Panc1 (cell line): ENCODE data around the gene LANCL2. TPM values are rescaled to one million over a fixed set of nuclear protein-coding genes. Genes with fewer than 3 reads are reported as not detected.

ENCODE experiments used
- ATAC-seq: fragments of 200-7000 bp; cut with Tn5 transposase; 2 replicates; pipeline ENCODE4 v1.9.1; 2020; ENCODE audit warnings: mild to moderate bottlenecking, moderate library complexity
- BruUV-seq: library from RNA; stranded (reverse); fragments of 400-500 nt; replicated peaks from 2 replicates; lab custom pipeline; 2021; lab: Mats Ljungman, UMichigan
- CTCF ChIA-PET: fragments of 300-600 bp; sonication (Branson Sonifier 250); formaldehyde crosslinking; loops from one replicate; lab custom pipeline; 2022; ENCODE audit warnings: antibody characterized with exemption; lab: Charles Lee
- POLR2A ChIA-PET: fragments of 300-600 bp; sonication (Branson Sonifier 250); formaldehyde crosslinking; loops from one replicate; lab custom pipeline; 2022; ENCODE audit warnings: antibody characterized with exemption; lab: Charles Lee
- DNase-seq: peaks from one replicate; pipeline ENCODE4 v3.0.0-alpha.2; 2010; ENCODE audit warnings: low read depth, low spot score
- H3K27ac ChIP-seq: 2 replicates; pipeline ENCODE4 v1.5.1; 2011; ENCODE audit warnings: mild to moderate bottlenecking, low read length, inconsistent platforms
- H3K27me3 ChIP-seq: fragments of 200-500 bp; sonication (Bioruptor generic); 2 replicates; pipeline ENCODE4 v1.6.0; 2014; ENCODE audit warnings: low read length, inconsistent platforms; ENCODE audit not compliant: control insufficient read depth, insufficient read depth
- H3K36me3 ChIP-seq: fragments of 200-500 bp; sonication (Bioruptor generic); 2 replicates; pipeline ENCODE4 v1.5.1; 2014; ENCODE audit warnings: inconsistent platforms, mild to moderate bottlenecking, low read length, moderate library complexity; ENCODE audit not compliant: control insufficient read depth, insufficient read depth
- H3K4me1 ChIP-seq: 2 replicates; pipeline ENCODE4 v1.5.1; 2011; ENCODE audit warnings: inconsistent platforms, mild to moderate bottlenecking, low read length, moderate library complexity; ENCODE audit not compliant: control insufficient read depth, insufficient read depth
- H3K4me3 ChIP-seq, 2 experiments: 2 replicates each; pipeline ENCODE4 v1.5.1; 2011 to 2012; ENCODE audit warnings: low read depth in 2 of 2, low read length in 2 of 2, mild to moderate bottlenecking in 2 of 2, inconsistent platforms in 1 of 2, moderate library complexity in 1 of 2
- H3K9me3 ChIP-seq: fragments of 200-500 bp; sonication (Bioruptor generic); 2 replicates; pipeline ENCODE4 v1.5.1; 2014; ENCODE audit warnings: low read depth, mild to moderate bottlenecking, inconsistent platforms, low read length, moderate library complexity; ENCODE audit not compliant: control insufficient read depth, insufficient read depth
- CTCF ChIP-seq: fragments of 450-650 bp; IDR thresholded peaks from 2 replicates; pipeline ENCODE4 v1.5.1; 2017; ENCODE audit warnings: mild to moderate bottlenecking
- POLR2AphosphoS5 ChIP-seq: IDR thresholded peaks from 2 replicates; pipeline ENCODE4 v1.6.1; 2012; ENCODE audit warnings: mild to moderate bottlenecking, low read depth, low read length, moderate library complexity
- REST ChIP-seq, 2 experiments: IDR thresholded peaks; 2 replicates each; pipeline ENCODE4 v1.6.1; 2011 to 2012; ENCODE audit warnings: low read depth in 2 of 2, control low read depth in 1 of 2, low read length in 1 of 2, mild to moderate bottlenecking in 1 of 2, moderate library complexity in 1 of 2; ENCODE audit not compliant: insufficient read depth in 1 of 2
- SIN3A ChIP-seq: IDR thresholded peaks from 2 replicates; pipeline ENCODE4 v1.6.1; 2012; ENCODE audit warnings: low read depth, mild to moderate bottlenecking, low read length, moderate library complexity, borderline replicate concordance; ENCODE audit not compliant: insufficient read depth
- TCF7L2 ChIP-seq: IDR thresholded peaks from 2 replicates; pipeline ENCODE4 v1.6.1; 2011; ENCODE audit warnings: mild to moderate bottlenecking, low read depth, low read length, inconsistent platforms
- in situ Hi-C: cut with HindIII; loops from 2 replicates; pipeline ENCODE4 v1.10.0; 2016; ENCODE audit warnings: low sequenced_read_pairs, low pct_unique_long_range_greater_than_20kb
- intact Hi-C: fragments of 100-400 bp; cut with micrococcal nuclease; formaldehyde crosslinking; loops from one replicate; pipeline ENCODE4 v1.10.0; 2022; ENCODE audit not compliant: unreplicated experiment
- total RNA-seq: library from RNA; stranded (reverse); gene quantifications from one replicate; pipeline ENCODE4 v1.2.1, GENCODE V29; 2021; ENCODE audit not compliant: unreplicated experiment

Gene LANCL2
- total RNA-seq, 1 experiment from 2014 or later: 30.6 TPM

DNA sequence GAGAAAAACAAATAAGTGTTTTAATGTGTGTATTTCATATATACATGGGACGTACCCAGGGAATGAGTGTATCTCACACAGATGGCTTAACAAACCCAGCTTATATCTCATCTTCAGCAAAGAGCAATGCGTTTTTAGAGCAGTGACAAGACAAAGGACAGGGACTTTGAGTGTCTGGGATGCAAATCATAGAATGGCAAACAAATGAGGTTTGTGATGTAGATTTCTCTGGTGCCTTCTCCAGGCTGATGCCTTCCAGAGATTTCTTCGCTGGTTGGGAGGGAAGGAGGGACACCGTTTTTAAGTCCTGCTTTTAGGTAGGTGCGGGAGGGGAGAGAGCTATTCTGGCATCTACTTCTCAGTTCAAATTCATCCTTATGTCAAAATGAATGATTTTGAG lies 16.6 kb downstream of the LANCL2 start:
- H3K27ac ChIP-seq: no peak overlapping the region
- TF ChIP-seq TCF7L2: no peak
- TF ChIP-seq SIN3A: no peak
- no peak for TF ChIP-seq CTCF
- ChIA-PET POLR2A (no interaction called here), CTCF (no interaction called here)
- H3K4me3 ChIP-seq: no peak overlapping the region
- no TSS peak for BruUV-seq
- ATAC-seq (no peak), DNase-seq (no peak)
- H3K4me1 ChIP-seq: no peaks in the 10 kb centered on the region
- no peaks in the 10 kb centered on the region for H3K36me3 ChIP-seq
- peaks cover 10% of the 10 kb centered on the region for H3K9me3 ChIP-seq
- H3K27me3 ChIP-seq: no peaks in the 10 kb centered on the region
- in situ Hi-C loops (no loop called here), intact Hi-C loops (no loop called here)

DNA sequence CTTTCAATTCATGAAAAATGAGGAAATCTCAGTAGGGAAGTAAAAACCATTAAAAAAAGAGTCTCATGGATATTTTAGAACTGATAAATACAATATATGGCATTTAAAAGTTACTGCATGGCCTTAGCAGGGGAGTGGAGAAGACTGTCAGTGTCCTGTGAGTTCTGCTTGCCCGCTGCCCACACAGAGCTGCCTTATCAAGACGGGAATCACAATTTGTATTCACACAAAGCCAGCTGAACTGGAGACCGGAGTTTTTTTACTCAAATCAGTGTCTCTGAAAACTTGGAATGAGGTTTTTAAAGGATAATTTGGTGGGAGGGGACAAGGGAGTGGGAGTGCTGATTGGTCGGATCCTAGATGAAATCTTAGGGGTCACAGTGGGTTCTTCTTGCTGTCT lies 17.1 kb downstream of the LANCL2 start:
- Histone ChIP-seq H3K27ac (no peak overlapping the region), H3K27me3 (no peaks in the 10 kb centered on the region), H3K4me1 (no peaks in the 10 kb centered on the region), H3K9me3 (peaks cover 15% of the 10 kb centered on the region), H3K4me3 (no peak overlapping the region), H3K36me3 (no peaks in the 10 kb centered on the region)
- no peak for DNase-seq
- in situ Hi-C loops: no loop called here
- no peak for TF ChIP-seq CTCF
- TF ChIP-seq REST (IDR thresholded peaks at IDR 0.05; ENCODE audit: insufficient read depth in 1 of 2, low read depth in 2 of 2, low read length in 1 of 2): no peak
- TF ChIP-seq SIN3A: no peak
- no peak for TF ChIP-seq TCF7L2
- no peak for TF ChIP-seq POLR2AphosphoS5
- intact Hi-C loops: no loop called here
- ChIA-PET POLR2A (no interaction called here), CTCF (no interaction called here)
- no peak for ATAC-seq
- no TSS peak for BruUV-seq
